Gastrocnemius medialis (tissue), 4 donors: ENCODE measurements around the gene TAS1R3.

Experiments
- POLR2A ChIP-seq, 2 donors: fragments of 450-650 bp; IDR thresholded peaks; one replicate each; pipeline ENCODE4 v1.6.1; 2017; ENCODE audit warnings: antibody characterized with exemption in 2 of 2, mild to moderate bottlenecking in 2 of 2, moderate library complexity in 2 of 2
- TF ChIP-seq, protein P1 (sequence below), 5 experiments: fragments of 450-650 bp in 3 of 5; fragments of 200-600 bp in 2 of 5; sonication (generic) in 2 of 5; IDR thresholded peaks in 4 of 5; conservative IDR thresholded peaks in 1 of 5; 1 replicate in 4 of 5; 2 replicates in 1 of 5; pipeline ENCODE4 v1.5.1; 2016 to 2019; ENCODE audit warnings: antibody characterized with exemption in 5 of 5, mild to moderate bottlenecking in 3 of 5, moderate library complexity in 3 of 5

DNA sequence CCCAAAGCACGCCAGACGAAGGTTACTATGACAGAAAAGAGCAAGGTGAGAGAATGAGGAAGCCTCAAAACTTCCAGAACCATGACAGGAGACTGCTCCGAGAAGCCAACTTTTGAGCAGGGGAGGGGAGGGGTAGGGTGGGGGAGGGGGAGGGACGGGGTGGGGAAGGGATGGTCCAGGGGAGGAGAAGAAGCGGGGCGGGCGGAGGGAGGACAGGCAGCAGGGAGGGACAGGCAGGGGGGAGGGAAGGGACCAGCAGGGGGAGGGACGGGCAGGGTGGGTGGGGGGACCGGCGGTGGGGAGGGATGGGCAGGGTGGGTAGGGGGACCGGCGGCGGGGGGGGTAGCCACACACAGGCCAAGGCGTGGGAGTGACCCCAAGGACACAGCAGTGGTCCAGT lies 8.7 kb upstream of the TAS1R3 start:
- TF ChIP-seq, protein P1, sequence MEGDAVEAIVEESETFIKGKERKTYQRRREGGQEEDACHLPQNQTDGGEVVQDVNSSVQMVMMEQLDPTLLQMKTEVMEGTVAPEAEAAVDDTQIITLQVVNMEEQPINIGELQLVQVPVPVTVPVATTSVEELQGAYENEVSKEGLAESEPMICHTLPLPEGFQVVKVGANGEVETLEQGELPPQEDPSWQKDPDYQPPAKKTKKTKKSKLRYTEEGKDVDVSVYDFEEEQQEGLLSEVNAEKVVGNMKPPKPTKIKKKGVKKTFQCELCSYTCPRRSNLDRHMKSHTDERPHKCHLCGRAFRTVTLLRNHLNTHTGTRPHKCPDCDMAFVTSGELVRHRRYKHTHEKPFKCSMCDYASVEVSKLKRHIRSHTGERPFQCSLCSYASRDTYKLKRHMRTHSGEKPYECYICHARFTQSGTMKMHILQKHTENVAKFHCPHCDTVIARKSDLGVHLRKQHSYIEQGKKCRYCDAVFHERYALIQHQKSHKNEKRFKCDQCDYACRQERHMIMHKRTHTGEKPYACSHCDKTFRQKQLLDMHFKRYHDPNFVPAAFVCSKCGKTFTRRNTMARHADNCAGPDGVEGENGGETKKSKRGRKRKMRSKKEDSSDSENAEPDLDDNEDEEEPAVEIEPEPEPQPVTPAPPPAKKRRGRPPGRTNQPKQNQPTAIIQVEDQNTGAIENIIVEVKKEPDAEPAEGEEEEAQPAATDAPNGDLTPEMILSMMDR (IDR thresholded peaks at IDR 0.05 in 4 of 5, conservative IDR thresholded peaks at IDR 0.05 in 1 of 5), result no peak
- TF ChIP-seq POLR2A (IDR thresholded peaks at IDR 0.05), result no peak
